Small intestine (tissue), 7 donors: ENCODE data around the gene RBL1. TPM values are rescaled to one million over a fixed set of nuclear protein-coding genes. Genes with fewer than 3 reads are reported as not detected.
"Not testable (repeated sequence)": the region's sequence is repeated elsewhere in the genome, so short reads cannot be mapped to it uniquely, and the experiment has no call there.

ENCODE experiments used
- DNase-seq, 2 donors: peaks; one replicate each; pipeline versions ENCODE4 v3.0.0 to v3.0.0-alpha.2; 2013
- FAIRE-seq: peaks from 2 replicates; lab custom pipeline; 2012; peaks lifted over from hg19 to GRCh38; lab: Jason Lieb, UNC
- H3K27ac ChIP-seq, 3 donors: one replicate each; pipeline ENCODE4 v1.5.1; 2013; ENCODE audit warnings: low read length in 2 of 3, mild to moderate bottlenecking in 2 of 3, control low read depth in 1 of 3, inconsistent platforms in 1 of 3, low read depth in 1 of 3, moderate library complexity in 1 of 3
- H3K27me3 ChIP-seq, 3 donors: one replicate each; pipeline ENCODE4 v1.6.1; 2013; ENCODE audit warnings: low read length in 3 of 3, inconsistent platforms in 1 of 3; ENCODE audit not compliant: control insufficient read depth in 3 of 3, insufficient read depth in 3 of 3
- H3K36me3 ChIP-seq, 3 donors: one replicate each; pipeline ENCODE4 v1.6.1; 2013; ENCODE audit warnings: low read length in 3 of 3, inconsistent platforms in 1 of 3, low read depth in 1 of 3, mild to moderate bottlenecking in 1 of 3, moderate library complexity in 1 of 3; ENCODE audit not compliant: control insufficient read depth in 3 of 3, insufficient read depth in 2 of 3
- H3K4me1 ChIP-seq, 3 donors: one replicate each; pipeline ENCODE4 v1.6.1; 2013; ENCODE audit warnings: low read length in 2 of 3, inconsistent platforms in 1 of 3, low read depth in 1 of 3, mild to moderate bottlenecking in 1 of 3, moderate library complexity in 1 of 3; ENCODE audit not compliant: control insufficient read depth in 3 of 3, insufficient read depth in 2 of 3
- H3K4me3 ChIP-seq, 3 donors: one replicate each; pipeline ENCODE4 v1.5.1; 2013; ENCODE audit warnings: low read length in 3 of 3, control low read depth in 1 of 3, inconsistent platforms in 1 of 3, low read depth in 1 of 3, mild to moderate bottlenecking in 1 of 3, moderate library complexity in 1 of 3
- H3K9me3 ChIP-seq, 2 donors: one replicate each; pipeline ENCODE4 v1.6.1; 2013; ENCODE audit warnings: low read depth in 1 of 2, low read length in 1 of 2; ENCODE audit not compliant: control insufficient read depth in 2 of 2, insufficient read depth in 1 of 2
- WGBS, 3 donors: extraction: QIAGEN DNeasy Blood & Tissue Kit; methylation state at CpG; one replicate each; pipeline ENCODE4 v1.1.7; 2013; 5-methylcytosine and 5-hydroxymethylcytosine counted together
- polyA plus RNA-seq, 4 donors: library from polyadenylated mRNA; stranded (reverse) in 3 of 4; unstranded in 1 of 4; fragments of 200-250 nt in 3 of 4; fragments of 120-200 nt in 1 of 4; gene quantifications; one replicate each; pipeline versions ENCODE4 v1.2.1 to v1.2.3, GENCODE V29; 2013
- donor health status: healthy with polysubstance abuse.
- donor health status: control.
- donor health status: control.
- donor health status: Bipolar disorder and iron deficiency.
- donor health status: healthy.

RBL1 gene
- polyA plus RNA-seq, 4 donors, result 0.89 to 5.3 (median 2.1) TPM

GRCh38 chr20:36994221-36994620 lies 101.6 kb downstream of the RBL1 start:
- not testable (repeated sequence) for DNase-seq, H3K4me3 ChIP-seq, H3K27ac ChIP-seq, FAIRE-seq, H3K9me3 ChIP-seq, H3K27me3 ChIP-seq, H3K4me1 ChIP-seq
- WGBS, 3 donors, result 95 to 100% (median 98%) methylated on average over 4 of the region's 4 CpGs
- H3K36me3 ChIP-seq, result peaks cover 0 to 14% (median 0%) of the 10 kb centered on the region in 3 donors

- DNase-seq (no peak), FAIRE-seq (no peak)
- no peak overlapping the region for H3K4me3 ChIP-seq
- no peaks in the 10 kb centered on the region for H3K27me3 ChIP-seq
- no peak overlapping the region for H3K27ac ChIP-seq
- peaks cover 0 to 11% (median 0%) of the 10 kb centered on the region in 3 donors for H3K36me3 ChIP-seq
- 89 to 97% (median 94%) methylated on average over 4 of the region's 4 CpGs for WGBS, 3 donors
- peaks cover 0 to 9% of the 10 kb centered on the region in 2 donors for H3K9me3 ChIP-seq
- no peaks in the 10 kb centered on the region for H3K4me1 ChIP-seq
Observed at GRCh38 chr20:36992802-36993334, 102.9 kb downstream of the RBL1 start.

GRCh38 chr20:36991703-36992102 lies 104.1 kb downstream of the RBL1 start:
- H3K27me3 ChIP-seq, result no peaks in the 10 kb centered on the region
- H3K36me3 ChIP-seq, result peaks cover 0 to 11% (median 0%) of the 10 kb centered on the region in 3 donors
- 89 to 94% (median 91%) methylated on average over 3 of the region's 3 CpGs for WGBS, 3 donors
- FAIRE-seq, result no peak
- H3K4me1 ChIP-seq, result no peaks in the 10 kb centered on the region
- H3K9me3 ChIP-seq, result peaks cover 0 to 9% of the 10 kb centered on the region in 2 donors
- no peak overlapping the region for H3K4me3 ChIP-seq
- no peak overlapping the region for H3K27ac ChIP-seq
- no peak for DNase-seq

DNA sequence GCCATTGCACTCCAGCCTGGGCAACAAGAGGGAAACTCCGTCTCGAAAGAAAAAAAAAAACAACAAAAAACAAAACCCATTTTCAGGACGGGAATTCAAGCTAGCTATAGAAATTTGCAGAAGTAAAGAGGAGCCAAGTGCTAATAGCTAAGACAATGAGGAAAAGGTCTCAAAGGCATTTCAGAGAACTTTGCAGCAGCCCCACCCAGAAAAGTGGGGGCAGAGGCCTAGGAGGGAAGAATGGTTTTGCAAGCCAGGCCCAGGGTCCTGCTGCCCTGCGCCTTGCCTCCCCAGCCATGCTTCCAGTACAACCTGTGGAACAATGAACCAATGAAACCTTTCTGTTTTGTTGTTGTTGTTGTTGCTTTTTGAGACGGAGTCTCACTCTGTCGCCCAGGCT lies 106.0 kb downstream of the RBL1 start:
- no peaks in the 10 kb centered on the region for H3K27me3 ChIP-seq
- H3K4me3 ChIP-seq, result no peak overlapping the region
- H3K36me3 ChIP-seq, result peaks cover 0 to 6% (median 0%) of the 10 kb centered on the region in 3 donors
- no peaks in the 10 kb centered on the region for H3K4me1 ChIP-seq
- H3K27ac ChIP-seq, result no peak overlapping the region
- peaks cover 0 to 9% of the 10 kb centered on the region in 2 donors for H3K9me3 ChIP-seq
- DNase-seq, result no peak
- WGBS, 3 donors, result 81 to 92% (median 84%) methylated on average over 6 of the region's 6 CpGs
- FAIRE-seq, result no peak

GRCh38 chr20:36988494-36988966 lies 107.3 kb downstream of the RBL1 start:
- Histone ChIP-seq H3K36me3 (no peaks in the 10 kb centered on the region), H3K4me3 (no peak overlapping the region), H3K27ac (peak overlapping the region in 1 of 3 donors; percentile 12), H3K27me3 (no peaks in the 10 kb centered on the region), H3K4me1 (peaks cover 0 to 2% (median 0%) of the 10 kb centered on the region in 3 donors), H3K9me3 (peaks cover 0 to 6% of the 10 kb centered on the region in 2 donors)
- DNase-seq, result no peak
- FAIRE-seq, result no peak
- 63 to 87% (median 69%) methylated on average over 3 of the region's 3 CpGs for WGBS, 3 donors

GRCh38 chr20:36984257-36984638 lies 111.5 kb downstream of the RBL1 start:
- H3K9me3 ChIP-seq, result no peaks in the 10 kb centered on the region
- 71 to 81% (median 74%) methylated on average over 6 of the region's 6 CpGs for WGBS, 3 donors
- H3K27me3 ChIP-seq, result no peaks in the 10 kb centered on the region
- no peak overlapping the region for H3K27ac ChIP-seq
- FAIRE-seq (no peak), DNase-seq (no peak)
- H3K4me3 ChIP-seq, result no peak overlapping the region
- peaks cover 0 to 3% (median 0%) of the 10 kb centered on the region in 3 donors for H3K4me1 ChIP-seq
- H3K36me3 ChIP-seq, result no peaks in the 10 kb centered on the region

DNA sequence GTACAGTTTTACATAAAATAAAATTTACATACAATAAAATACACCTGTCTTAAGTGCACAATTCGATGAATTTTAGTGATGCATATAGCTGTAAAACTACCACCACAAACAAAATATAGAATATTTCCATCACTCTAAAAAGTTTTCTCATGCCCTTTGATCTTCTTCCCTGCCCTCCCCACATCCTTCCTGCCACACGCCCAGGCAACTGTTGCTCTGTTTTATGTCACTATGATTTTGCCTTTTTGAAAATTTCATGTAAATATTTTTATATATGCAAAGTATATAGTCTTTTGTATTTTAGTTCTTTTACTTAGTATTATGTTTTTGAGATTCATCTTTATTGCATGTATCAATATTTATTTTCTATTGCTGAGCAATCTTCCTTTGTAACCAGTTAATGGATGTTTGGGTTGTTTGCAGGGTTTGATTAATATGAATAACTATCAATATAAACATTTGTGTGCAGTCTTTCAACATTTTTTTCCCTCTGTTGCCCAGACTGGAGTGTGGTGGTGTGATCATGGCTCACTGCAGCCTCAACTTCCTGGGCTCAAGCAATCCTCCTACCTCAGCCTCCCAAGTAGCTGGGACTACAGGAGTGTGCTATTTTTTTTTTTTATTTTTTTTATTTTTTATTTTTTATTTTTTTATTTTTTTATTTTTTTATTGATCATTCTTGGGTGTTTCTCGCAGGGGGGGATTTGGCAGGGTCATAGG lies 120.5 kb downstream of the RBL1 start:
- 9 to 26% (median 16%) methylated on average over 3 of the region's 3 CpGs for WGBS, 3 donors
- H3K27ac ChIP-seq, result no peak overlapping the region

GRCh38 chr20:36974660-36975059 lies 121.1 kb downstream of the RBL1 start:
- Histone ChIP-seq H3K36me3 (no peaks in the 10 kb centered on the region), H3K27ac (no peak overlapping the region), H3K4me3 (no peak overlapping the region), H3K27me3 (no peaks in the 10 kb centered on the region), H3K9me3 (no peaks in the 10 kb centered on the region), H3K4me1 (no peaks in the 10 kb centered on the region)
- DNase-seq, result no peak
- no peak for FAIRE-seq
- WGBS, 3 donors, result 32 to 56% (median 37%) methylated on average over 3 of the region's 3 CpGs

More for the DNA sequence above, 120.5 kb downstream of the RBL1 start:
- DNase-seq, result peak; percentile 10 to 55
- Histone ChIP-seq H3K27me3 (no peaks in the 10 kb centered on the region), H3K4me1 (no peaks in the 10 kb centered on the region), H3K36me3 (no peaks in the 10 kb centered on the region), H3K9me3 (no peaks in the 10 kb centered on the region), H3K4me3 (no peak overlapping the region)
- no peak for FAIRE-seq
